Activated CD8-positive, alpha-beta memory T cell treated with anti-CD3 and anti-CD28 coated beads for 4 hours (primary cell): ENCODE measurements around the gene NXPE3.
"Not testable (repeated sequence)": the region's sequence is repeated elsewhere in the genome, so short reads cannot be mapped to it uniquely, and the experiment has no call there.

Experiments
- DNase-seq, 2 donors: peaks; one replicate each; pipeline ENCODE4 v3.0.0-alpha.2; 2020; ENCODE audit warnings: low read depth in 2 of 2

The NXPE3 gene

DNA sequence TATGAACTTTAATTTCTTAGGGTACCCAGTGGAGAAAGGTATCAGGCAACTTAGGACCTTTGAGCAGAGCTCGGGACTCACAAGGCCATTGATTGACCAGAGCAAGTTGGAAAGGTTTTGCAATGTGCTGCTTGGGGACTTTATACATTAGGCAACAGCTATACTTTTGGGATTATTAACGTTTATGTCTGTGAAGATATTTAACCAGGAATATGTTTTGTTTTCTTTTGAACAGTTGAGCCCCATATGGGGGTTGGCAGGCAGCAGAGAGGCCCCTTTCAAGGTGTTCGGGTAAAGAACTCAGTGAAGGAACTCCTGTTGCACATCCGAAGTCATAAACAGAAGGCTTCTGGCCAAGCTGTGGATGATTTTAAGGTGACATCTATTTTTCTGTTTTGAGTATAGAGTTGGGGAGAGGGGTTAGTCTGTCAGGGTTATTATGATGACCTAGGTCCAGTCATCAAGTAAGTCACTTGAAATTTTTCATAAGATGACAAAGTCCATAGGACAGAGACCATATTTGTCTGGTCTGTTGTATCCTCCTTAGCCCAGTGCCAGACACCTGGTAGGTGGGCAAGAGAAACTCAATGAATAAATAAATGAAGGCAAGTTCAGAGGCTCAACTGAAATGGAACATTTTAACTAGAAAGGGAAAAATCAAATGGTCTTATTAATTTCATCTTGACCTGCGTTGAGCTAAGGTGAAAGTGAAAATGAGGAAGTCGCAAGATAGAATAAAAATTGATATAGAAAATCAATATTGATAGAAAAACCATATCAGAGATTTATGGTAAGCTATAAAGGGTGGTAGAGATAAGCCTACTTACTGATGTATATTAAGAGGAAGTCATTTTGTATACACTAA is 73.1 kb downstream of the NXPE3 start:
- no peak for DNase-seq

DNA sequence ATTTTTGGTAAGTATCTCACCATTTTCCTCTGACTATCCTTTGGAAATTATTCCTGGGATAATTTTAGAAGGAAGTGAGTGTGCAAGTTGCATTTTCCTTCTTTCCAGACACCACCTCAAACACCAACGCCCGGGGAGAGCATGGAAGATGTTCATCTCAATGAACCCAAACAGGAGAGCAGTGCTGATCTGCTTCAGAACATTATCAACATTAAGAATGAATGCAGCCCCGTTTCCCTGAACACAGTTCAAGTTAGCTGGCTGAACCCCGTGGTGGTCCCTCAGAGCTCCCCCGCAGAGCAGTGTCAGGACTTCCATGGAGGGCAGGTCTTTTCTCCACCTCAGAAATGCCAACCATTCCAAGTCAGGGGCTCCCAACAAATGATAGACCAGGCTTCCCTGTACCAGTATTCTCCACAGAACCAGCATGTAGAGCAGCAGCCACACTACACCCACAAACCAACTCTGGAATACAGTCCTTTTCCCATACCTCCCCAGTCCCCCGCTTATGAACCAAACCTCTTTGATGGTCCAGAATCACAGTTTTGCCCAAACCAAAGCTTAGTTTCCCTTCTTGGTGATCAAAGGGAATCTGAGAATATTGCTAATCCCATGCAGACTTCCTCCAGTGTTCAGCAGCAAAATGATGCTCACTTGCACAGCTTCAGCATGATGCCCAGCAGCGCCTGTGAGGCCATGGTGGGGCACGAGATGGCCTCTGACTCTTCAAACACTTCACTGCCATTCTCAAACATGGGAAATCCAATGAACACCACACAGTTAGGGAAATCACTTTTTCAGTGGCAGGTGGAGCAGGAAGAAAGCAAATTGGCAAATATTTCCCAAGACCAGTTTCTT is 74.2 kb downstream of the NXPE3 start:
- DNase-seq = no peak

DNA sequence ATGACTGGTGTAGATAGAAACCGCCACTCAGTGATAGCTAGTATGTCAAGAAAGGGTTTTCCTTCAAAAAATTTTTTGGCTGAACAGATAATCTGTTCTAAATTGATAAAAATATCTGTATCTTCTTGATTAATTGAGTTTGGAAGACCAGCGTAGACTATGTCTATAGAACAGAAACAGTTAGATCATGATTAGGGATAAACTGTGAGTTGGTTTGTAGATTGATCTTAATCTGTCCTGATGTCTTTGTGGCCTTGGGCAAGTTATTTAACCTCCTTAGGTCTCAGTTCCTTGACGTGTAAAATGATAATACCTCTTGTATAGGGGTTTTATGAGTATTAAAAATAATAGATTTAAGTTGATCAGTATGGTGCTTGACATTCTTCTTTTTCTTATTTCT is 75.0 kb downstream of the NXPE3 start:
- no peak for DNase-seq

DNA sequence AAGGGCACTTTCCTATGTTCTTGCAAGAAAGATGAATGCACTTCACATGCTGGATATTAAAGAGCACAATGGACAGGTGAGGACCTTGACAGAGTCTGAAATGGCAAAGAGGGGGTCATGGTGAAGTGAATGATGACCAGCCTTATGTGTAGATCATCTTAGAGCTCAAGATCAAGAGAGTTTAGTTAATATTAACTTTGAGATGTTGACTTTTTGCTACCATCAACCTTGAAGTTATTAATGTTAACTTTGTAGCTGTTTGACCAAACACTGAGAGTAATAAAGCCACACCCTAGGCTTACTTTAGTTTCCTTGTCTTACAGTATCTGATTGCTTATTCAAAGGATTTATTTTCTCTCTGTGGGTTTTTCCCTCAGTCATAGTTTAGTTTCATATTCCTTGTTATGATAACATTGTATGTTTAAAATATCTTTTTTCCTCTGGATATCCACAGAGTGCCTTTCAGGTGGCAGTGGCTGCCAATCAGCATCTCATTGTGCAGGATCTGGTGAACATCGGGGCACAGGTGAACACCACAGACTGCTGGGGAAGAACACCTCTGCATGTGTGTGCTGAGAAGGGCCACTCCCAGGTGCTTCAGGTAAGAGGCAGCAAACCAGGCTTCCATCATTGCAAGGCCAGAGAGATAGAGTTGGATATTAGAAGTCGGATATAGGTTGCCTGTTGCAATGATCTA is 75.7 kb downstream of the NXPE3 start:
- no peak for DNase-seq

DNA sequence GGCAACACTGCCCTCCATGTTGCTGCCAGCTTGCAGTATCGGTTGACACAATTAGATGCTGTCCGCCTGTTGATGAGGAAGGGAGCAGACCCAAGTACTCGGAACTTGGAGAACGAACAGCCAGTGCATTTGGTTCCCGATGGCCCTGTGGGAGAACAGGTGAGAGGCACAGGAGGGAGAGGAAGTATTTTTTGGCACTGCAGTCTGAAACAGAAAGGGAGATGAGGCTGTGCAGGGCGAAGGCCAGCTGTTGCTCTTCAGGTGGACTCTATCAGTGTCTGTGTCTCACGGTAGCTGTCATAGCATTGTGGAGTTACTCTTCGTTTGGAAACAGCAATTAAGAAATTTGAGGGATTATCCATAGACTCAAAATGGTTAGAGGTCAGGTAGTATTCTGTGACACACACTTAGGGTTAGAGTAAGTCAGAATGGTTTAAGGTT is 78.3 kb downstream of the NXPE3 start:
- no peak for DNase-seq

GRCh38 chr3:101858464-101859030 is 79.5 kb downstream of the NXPE3 start:
- DNase-seq = no peak

- DNase-seq = no peak
These were observed 81.0 kb downstream of the NXPE3 start for GRCh38 chr3:101859882-101860448.

DNA sequence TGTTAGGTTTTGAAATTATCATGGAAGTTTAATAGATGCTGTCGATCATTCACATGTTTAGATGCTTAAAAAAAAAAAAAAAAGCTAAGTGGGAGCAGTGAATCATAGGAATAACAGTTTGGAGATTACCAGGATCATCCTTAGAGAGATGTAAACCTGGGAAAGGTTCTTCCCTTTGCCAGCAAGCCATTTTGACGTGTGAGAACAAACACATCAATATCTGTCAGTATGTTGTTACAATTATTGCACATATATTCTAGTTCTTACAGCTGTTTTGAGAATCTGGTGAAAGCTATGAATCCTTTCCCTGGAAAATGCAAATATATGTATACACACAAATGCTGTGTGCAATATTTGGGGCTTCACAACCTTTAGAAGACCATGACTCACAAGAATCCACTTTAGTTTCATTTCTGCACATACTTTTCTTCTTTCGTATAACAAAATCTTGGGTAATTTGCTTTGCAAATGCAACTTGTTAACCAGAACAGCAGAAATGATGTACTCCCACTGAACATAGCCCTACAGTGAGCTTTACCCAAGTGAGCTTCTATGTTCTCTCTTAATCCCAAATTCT is 82.3 kb downstream of the NXPE3 start:
- DNase-seq = no peak

GRCh38 chr3:101861789-101862415 is 82.9 kb downstream of the NXPE3 start:
- DNase-seq = no peak

DNA sequence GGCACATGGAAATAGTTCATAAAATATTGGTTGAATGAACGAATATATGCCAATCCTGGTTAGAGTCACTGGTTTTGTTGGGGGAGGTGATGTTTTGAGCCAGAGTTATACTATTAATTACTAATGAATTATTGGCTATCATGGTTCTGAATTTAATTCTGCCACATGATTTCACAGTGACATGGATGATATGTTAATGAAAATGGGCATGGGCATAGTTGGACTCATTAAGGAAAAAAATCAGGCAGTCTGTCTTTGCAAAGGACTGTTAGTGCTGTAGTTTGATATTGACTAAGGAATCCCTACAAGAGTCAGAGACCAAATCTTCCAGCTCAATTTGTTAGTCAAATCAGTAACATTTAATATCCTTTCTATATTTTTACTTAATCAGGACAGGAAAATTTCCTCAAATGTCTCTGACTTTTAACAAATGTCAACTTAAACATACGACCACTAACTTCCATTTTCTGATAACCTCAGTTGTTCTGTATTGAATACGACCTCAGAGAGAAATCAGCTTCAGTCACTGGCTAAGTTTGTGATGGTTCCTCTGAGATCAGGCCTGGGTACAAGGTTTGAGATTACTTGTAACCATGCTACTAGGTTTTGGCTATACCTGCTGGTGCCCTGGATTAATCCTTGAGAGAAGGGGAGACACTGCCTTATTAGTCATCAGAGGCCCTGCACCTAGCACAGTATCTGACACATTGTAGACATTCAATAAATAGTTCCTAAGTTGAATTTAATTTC is 83.6 kb downstream of the NXPE3 start:
- DNase-seq = no peak

- DNase-seq = not testable (repeated sequence)
These were observed 85.9 kb downstream of the NXPE3 start for GRCh38 chr3:101864926-101865325.

DNA sequence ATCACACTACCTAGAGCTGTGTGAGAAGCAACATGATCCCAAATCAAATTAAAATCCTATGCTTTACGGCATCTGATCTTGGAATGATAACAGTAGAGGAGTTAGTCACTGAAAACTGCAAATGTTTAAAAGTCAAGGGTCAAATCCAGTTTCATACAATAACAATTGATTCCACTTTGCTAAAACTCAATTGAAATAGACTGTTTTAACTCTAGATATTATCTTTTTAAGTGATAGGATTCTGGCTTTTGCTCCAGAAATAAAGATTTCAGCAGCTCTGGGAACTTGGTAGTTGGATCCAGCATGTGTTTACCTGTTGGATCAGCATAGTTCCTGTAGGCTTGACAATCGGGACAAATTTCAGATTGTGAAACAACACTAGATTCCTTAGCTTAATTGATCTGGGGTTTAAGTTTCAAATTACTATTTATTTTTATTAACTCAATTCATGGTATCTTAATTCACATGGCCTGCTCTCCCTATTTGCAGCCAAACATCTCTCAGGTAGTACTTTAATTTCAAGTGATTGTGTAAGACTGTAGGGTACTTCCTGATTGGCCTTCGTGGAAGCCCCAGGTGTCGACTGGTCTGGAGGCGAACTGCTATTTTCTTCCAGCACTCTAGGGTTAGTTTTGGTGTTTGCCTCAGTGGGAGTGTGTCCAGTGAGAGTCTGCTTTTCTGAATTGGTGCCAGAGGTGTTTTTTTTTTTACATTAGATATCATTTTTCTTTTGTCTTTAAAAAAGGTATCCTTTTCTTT is 86.9 kb downstream of the NXPE3 start:
- DNase-seq = no peak

DNA sequence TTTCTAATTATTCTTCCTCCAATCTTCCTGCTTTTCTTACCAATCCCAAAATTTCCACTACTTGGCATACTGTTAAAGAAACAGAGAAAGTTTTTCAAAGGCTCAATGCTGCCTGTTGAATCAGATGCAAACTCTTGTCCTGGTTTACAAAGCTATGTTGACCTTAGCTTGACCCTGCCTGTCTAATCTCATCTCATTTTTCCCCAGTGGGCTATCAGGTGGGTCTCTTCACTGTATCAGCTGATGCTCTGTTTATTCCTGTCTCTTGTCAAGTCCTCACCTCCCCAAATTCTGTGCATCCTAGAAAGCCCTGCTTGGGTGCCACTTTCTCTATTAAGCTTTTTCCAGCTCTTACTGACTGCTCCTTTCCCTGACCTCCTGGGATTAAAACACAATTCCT is 88.5 kb downstream of the NXPE3 start:
- DNase-seq = no peak

DNA sequence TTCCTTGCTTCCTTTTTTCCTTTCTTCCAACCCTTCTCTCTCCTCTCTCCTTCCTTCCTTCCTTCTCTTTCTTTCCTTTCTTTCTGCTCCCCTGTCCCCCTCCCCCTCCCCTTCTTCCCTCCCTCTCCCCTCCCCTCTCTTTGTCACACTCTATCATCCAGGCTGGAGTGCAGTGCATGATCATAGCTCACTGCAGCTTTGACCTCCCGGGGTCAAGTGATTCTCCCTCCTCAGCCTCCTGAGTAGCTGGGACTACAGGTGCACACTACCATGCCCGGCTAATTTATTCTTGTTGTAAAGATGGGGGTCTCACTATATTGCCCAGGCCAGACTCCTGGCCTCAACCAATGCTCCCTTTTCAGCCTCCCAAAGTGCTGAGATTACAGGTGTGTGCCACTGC is 89.0 kb downstream of the NXPE3 start:
- DNase-seq = no peak

GRCh38 chr3:101868534-101869464 is 89.8 kb downstream of the NXPE3 start:
- no peak for DNase-seq

- DNase-seq = no peak
These were observed 91.1 kb downstream of the NXPE3 start for GRCh38 chr3:101870138-101870537.

DNA sequence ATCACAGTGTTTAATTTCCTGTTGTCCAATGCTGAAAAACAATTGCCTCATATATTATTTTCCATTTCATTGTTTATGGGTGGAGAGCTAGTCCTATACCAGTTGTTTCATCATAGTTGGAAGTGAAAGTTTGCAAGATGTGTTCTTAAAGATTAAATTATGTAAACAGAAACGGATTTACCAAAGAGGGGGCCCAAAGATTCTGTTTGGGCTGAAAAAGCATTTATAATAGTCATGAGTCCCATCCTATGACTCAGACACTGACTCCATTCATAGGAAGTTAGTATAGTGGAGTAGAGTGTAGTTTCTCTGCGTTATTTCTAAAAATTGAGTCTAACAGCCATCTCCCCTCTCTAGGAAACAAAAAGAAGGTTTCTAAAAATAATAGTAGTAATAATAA is 94.6 kb downstream of the NXPE3 start:
- no peak for DNase-seq

DNA sequence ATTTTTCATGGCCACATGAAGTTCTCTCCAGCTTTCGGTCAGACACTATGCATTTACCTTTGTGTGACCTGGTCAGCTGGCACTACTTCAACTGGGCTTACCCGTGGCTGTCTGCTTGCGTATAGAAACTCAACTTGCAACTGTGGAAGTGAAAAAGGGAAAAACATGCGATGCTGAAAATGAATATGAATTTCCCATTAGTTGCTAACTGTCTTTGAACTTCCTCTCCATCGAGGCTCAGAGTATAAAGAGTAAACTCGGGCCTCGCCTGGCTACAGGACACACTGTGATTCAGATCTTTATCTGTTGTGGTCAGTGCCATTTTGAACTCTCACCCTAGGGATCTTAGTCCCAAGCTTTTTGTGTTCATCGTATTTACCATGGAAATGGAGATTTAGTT is 97.1 kb downstream of the NXPE3 start:
- DNase-seq = no peak
